Measurements from ENCODE around the gene LAMP5.

Gene LAMP5

DNA sequence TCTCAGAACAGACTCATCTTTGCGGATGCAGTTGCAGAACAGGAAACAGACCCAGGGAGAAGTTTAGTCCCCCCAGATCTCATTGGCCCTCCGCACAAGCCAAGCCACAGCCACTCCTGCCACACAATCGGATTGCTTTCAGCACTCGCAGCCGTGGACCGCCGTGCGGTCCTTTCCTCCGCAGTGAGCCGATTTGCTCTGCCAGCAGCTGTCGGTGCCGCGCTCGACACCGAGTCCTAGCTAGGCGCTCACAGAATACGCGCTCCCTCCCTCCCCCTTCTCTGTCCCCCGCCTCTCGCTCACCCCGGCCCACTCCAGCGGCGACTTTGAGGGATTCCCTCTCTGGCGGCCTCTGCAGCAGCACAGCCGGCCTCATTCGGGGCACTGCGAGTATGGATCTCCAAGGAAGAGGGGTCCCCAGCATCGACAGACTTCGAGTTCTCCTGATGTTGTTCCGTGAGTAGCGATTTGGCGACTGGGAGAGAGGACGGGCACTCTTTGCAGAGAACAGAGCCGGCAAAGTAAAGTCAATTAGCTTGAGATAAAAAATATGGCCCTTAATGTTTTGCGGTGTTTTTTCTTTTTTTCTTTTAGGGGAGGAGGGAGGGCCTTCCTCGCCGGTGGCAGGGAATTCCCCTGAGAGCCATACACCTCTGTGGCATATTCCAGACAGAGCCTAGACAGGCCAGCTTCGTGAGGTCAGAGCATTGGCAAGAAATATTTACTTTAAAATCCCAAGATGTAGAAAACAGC is at the start of gene LAMP5:
TSS of gene LAMP5 (plus strand) at position 130 of the 753 bp plus-strand sequence. CDS start at position 393, 263 bp downstream.
- Histone ChIP-seq H3K36me3 (ENCODE audit: insufficient read depth, low read depth, low read length) (no peaks in the 10 kb centered on the region), H3K27me3 (ENCODE audit: insufficient read depth, low read length) (peaks cover 100% of the 10 kb centered on the region), H3K9ac (ENCODE audit: low read depth, low read length) (peak within 1 kb of the TSS; percentile 25; the same call in 1 of the 2 replicates), H3K27ac (ENCODE audit: low read length) (no peak within 1 kb of the TSS), H3K9me3 (ENCODE audit: insufficient read depth, low read depth, low read length) (no peaks in the 10 kb centered on the region), H3K4me1 (ENCODE audit: insufficient read depth, low read length) (peaks cover 34% of the 10 kb centered on the region), H3K4me3 (ENCODE audit: low read length) (peak within 1 kb of the TSS; percentile 60)

DNA sequence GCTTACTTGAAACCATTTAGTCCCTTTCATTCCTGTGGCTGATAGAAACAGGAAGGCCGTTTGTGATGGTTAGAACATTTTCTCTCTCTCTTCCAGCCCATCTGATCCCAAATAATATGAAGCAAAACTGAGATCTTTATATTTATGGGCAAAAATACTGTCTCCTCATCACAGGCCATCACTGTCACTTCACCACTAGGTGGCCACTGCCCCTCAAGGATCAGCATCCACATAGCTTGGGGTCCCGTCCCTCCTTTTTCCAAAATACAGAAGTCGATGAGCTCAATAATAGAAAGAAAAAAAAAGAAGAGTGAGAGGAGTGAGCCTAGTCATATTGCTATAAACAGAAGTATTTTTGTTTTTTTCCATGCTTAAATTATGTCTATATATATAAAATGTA is 46.4 kb upstream of the LAMP5 start:
- Histone ChIP-seq H3K9me3 (ENCODE audit: insufficient read depth, low read depth, low read length) (no peaks in the 10 kb centered on the region), H3K27me3 (ENCODE audit: insufficient read depth, low read length) (no peaks in the 10 kb centered on the region), H3K27ac (ENCODE audit: low read length) (no peak overlapping the region), H3K9ac (ENCODE audit: low read depth, low read length) (no peak overlapping the region), H3K36me3 (ENCODE audit: insufficient read depth, low read depth, low read length) (no peaks in the 10 kb centered on the region), H3K4me3 (ENCODE audit: low read length) (no peak overlapping the region), H3K4me1 (ENCODE audit: insufficient read depth, low read length) (no peaks in the 10 kb centered on the region)

- no peaks in the 10 kb centered on the region for H3K4me1 ChIP-seq (ENCODE audit: insufficient read depth, low read length)
- H3K4me3 ChIP-seq (ENCODE audit: low read length), result no peak overlapping the region
- H3K36me3 ChIP-seq (ENCODE audit: insufficient read depth, low read depth, low read length), result no peaks in the 10 kb centered on the region
- H3K9me3 ChIP-seq (ENCODE audit: insufficient read depth, low read depth, low read length), result no peaks in the 10 kb centered on the region
- no peak overlapping the region for H3K27ac ChIP-seq (ENCODE audit: low read length)
- H3K9ac ChIP-seq (ENCODE audit: low read depth, low read length), result no peak overlapping the region
- no peaks in the 10 kb centered on the region for H3K27me3 ChIP-seq (ENCODE audit: insufficient read depth, low read length)
Observed at GRCh38 chr20:9474835-9475415, 39.5 kb upstream of the LAMP5 start.

DNA sequence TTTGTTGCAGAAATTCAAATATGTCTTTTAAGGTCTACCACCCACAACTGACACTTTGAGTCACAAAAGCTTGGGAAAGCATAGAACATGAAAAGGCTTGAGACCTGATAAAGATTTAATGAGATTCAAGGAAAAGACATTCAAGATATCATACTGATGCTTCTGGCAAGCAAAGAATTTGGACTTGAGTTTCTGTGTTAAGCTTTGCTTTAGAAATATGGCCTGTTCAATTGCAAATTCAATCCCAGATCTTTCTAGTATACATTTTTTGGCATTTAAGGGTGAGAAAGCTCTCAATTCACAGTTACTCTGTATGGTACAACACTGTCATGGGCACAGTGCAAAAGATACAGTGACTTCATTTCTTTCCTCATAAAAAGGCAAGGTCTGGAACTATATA is 38.9 kb upstream of the LAMP5 start:
- no peak overlapping the region for H3K27ac ChIP-seq (ENCODE audit: low read length)
- no peak overlapping the region for H3K4me3 ChIP-seq (ENCODE audit: low read length)
- no peaks in the 10 kb centered on the region for H3K4me1 ChIP-seq (ENCODE audit: insufficient read depth, low read length)
- no peaks in the 10 kb centered on the region for H3K36me3 ChIP-seq (ENCODE audit: insufficient read depth, low read depth, low read length)
- H3K9me3 ChIP-seq (ENCODE audit: insufficient read depth, low read depth, low read length), result no peaks in the 10 kb centered on the region
- H3K9ac ChIP-seq (ENCODE audit: low read depth, low read length), result no peak overlapping the region
- H3K27me3 ChIP-seq (ENCODE audit: insufficient read depth, low read length), result no peaks in the 10 kb centered on the region

- no peaks in the 10 kb centered on the region for H3K4me1 ChIP-seq (ENCODE audit: insufficient read depth, low read length)
- H3K27me3 ChIP-seq (ENCODE audit: insufficient read depth, low read length), result no peaks in the 10 kb centered on the region
Observed at GRCh38 chr20:9476174-9476573, 38.2 kb upstream of the LAMP5 start.

DNA sequence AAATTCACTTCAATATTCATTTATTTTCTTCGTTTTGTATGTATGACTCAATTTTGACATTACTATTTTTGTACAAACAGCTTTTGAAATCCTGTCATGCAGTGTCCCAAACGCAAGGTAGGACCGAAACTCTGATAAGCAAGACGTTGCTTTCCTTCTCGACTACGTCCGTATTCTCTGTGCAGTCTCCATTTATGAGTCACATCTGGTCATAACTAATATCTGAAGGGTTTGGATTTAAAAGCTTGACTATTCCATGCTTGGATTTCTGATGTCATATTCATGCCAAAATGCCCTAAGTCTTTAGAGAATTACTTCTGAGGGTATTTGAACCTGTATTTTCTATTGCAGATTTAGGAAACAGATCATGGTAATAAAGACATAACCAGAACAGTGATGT is 37.8 kb upstream of the LAMP5 start:
- H3K9ac ChIP-seq (ENCODE audit: low read depth, low read length), result no peak overlapping the region
- no peaks in the 10 kb centered on the region for H3K36me3 ChIP-seq (ENCODE audit: insufficient read depth, low read depth, low read length)
- H3K27ac ChIP-seq (ENCODE audit: low read length), result no peak overlapping the region
- H3K4me1 ChIP-seq (ENCODE audit: insufficient read depth, low read length), result no peaks in the 10 kb centered on the region
- no peaks in the 10 kb centered on the region for H3K27me3 ChIP-seq (ENCODE audit: insufficient read depth, low read length)
- no peak overlapping the region for H3K4me3 ChIP-seq (ENCODE audit: low read length)
- H3K9me3 ChIP-seq (ENCODE audit: insufficient read depth, low read depth, low read length), result no peaks in the 10 kb centered on the region

More at GRCh38 chr20:9476174-9476573, 38.2 kb upstream of the LAMP5 start:
- Histone ChIP-seq H3K36me3 (ENCODE audit: insufficient read depth, low read depth, low read length) (no peaks in the 10 kb centered on the region), H3K27ac (ENCODE audit: low read length) (no peak overlapping the region), H3K9me3 (ENCODE audit: insufficient read depth, low read depth, low read length) (no peaks in the 10 kb centered on the region), H3K9ac (ENCODE audit: low read depth, low read length) (no peak overlapping the region), H3K4me3 (ENCODE audit: low read length) (no peak overlapping the region)

DNA sequence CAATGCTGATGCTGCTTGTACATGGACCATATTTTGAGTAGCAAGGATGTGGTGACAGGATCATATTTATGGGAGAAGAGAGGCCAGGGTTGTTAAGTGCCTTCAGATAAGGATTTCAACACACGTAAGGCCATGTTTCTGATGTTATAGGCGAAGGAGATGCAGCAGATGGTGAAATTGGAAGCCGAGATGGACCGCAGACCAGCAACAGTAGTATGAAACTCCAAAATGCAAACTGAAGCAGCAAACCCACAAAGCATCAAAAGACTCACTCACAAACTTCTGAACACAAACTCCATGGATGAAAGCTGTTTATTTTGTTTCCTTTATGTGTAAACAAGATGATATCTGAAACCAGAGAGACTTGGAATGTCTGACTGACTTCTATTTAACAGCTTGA is 35.6 kb upstream of the LAMP5 start:
- Histone ChIP-seq H3K9me3 (ENCODE audit: insufficient read depth, low read depth, low read length) (no peaks in the 10 kb centered on the region), H3K27ac (ENCODE audit: low read length) (no peak overlapping the region), H3K4me3 (ENCODE audit: low read length) (no peak overlapping the region), H3K36me3 (ENCODE audit: insufficient read depth, low read depth, low read length) (no peaks in the 10 kb centered on the region), H3K4me1 (ENCODE audit: insufficient read depth, low read length) (no peaks in the 10 kb centered on the region), H3K27me3 (ENCODE audit: insufficient read depth, low read length) (no peaks in the 10 kb centered on the region), H3K9ac (ENCODE audit: low read depth, low read length) (no peak overlapping the region)

- no peak overlapping the region for H3K4me3 ChIP-seq (ENCODE audit: low read length)
- no peaks in the 10 kb centered on the region for H3K9me3 ChIP-seq (ENCODE audit: insufficient read depth, low read depth, low read length)
- H3K36me3 ChIP-seq (ENCODE audit: insufficient read depth, low read depth, low read length), result no peaks in the 10 kb centered on the region
- no peaks in the 10 kb centered on the region for H3K4me1 ChIP-seq (ENCODE audit: insufficient read depth, low read length)
- H3K27ac ChIP-seq (ENCODE audit: low read length), result no peak overlapping the region
- no peaks in the 10 kb centered on the region for H3K27me3 ChIP-seq (ENCODE audit: insufficient read depth, low read length)
- no peak overlapping the region for H3K9ac ChIP-seq (ENCODE audit: low read depth, low read length)
Observed at GRCh38 chr20:9480066-9480465, 34.3 kb upstream of the LAMP5 start.

DNA sequence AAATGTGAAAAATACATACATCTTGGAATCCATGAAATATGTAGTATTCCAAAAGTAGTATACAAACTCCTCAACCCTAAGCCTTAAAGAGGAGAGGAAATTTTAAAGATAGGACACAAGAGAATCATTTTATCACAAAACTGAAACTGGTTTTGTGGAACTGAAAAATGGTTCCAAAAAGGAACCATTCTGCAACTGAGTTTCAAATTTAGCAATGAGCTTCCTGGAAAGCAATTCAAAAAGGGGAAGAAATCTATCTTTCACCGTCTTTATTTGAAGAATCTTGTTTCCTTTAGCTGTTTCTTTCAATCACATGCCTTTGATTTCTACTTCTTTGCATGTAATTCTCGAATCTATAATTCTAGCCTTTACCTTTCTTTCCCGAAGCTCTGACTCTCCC is 32.2 kb upstream of the LAMP5 start:
- Histone ChIP-seq H3K9me3 (ENCODE audit: insufficient read depth, low read depth, low read length) (no peaks in the 10 kb centered on the region), H3K36me3 (ENCODE audit: insufficient read depth, low read depth, low read length) (no peaks in the 10 kb centered on the region), H3K9ac (ENCODE audit: low read depth, low read length) (no peak overlapping the region), H3K27ac (ENCODE audit: low read length) (no peak overlapping the region), H3K27me3 (ENCODE audit: insufficient read depth, low read length) (no peaks in the 10 kb centered on the region), H3K4me3 (ENCODE audit: low read length) (no peak overlapping the region), H3K4me1 (ENCODE audit: insufficient read depth, low read length) (no peaks in the 10 kb centered on the region)

GRCh38 chr20:9483131-9483530 is 31.3 kb upstream of the LAMP5 start:
- H3K9me3 ChIP-seq (ENCODE audit: insufficient read depth, low read depth, low read length), result no peaks in the 10 kb centered on the region
- no peak overlapping the region for H3K9ac ChIP-seq (ENCODE audit: low read depth, low read length)
- no peak overlapping the region for H3K4me3 ChIP-seq (ENCODE audit: low read length)
- no peaks in the 10 kb centered on the region for H3K27me3 ChIP-seq (ENCODE audit: insufficient read depth, low read length)
- H3K4me1 ChIP-seq (ENCODE audit: insufficient read depth, low read length), result no peaks in the 10 kb centered on the region
- H3K27ac ChIP-seq (ENCODE audit: low read length), result no peak overlapping the region
- H3K36me3 ChIP-seq (ENCODE audit: insufficient read depth, low read depth, low read length), result no peaks in the 10 kb centered on the region

DNA sequence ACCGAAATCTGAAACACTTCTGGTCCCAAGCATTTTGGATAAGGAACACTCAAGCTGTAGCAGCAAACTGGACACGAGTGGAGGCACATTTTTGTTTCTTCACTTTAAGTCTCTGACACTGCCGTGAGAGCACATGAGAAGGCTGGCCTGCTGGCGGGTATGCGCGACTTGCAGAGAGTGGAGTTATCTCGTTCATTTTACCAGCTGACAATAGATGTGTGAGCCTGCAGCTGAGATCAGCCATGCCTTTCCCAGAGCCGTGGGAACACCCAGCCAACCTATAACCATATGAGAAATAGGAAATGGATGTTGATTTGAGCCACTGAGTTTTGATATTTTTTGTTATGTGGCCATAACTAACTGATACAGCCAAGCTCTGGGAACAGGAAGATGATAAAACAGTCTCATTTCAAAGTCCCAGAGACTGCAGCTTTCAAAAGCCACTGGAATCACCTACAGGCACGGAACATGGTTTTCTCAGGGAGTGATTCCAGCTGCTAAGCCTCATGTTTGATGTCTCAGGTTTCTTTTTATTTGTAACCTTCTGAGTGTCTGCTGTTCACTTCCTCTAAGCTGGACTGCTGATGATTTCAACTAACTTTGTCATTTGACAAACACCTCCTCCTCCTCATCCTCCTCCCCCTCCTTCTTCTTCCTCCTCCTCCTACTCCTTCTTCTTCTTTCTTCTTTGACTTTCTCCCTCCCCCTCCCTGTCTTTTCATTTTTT is 28.6 kb upstream of the LAMP5 start:
- H3K27ac ChIP-seq (ENCODE audit: low read length), result no peak overlapping the region
- no peaks in the 10 kb centered on the region for H3K36me3 ChIP-seq (ENCODE audit: insufficient read depth, low read depth, low read length)
- H3K9ac ChIP-seq (ENCODE audit: low read depth, low read length), result no peak overlapping the region
- H3K4me3 ChIP-seq (ENCODE audit: low read length), result no peak overlapping the region
- H3K27me3 ChIP-seq (ENCODE audit: insufficient read depth, low read length), result no peaks in the 10 kb centered on the region
- H3K4me1 ChIP-seq (ENCODE audit: insufficient read depth, low read length), result no peaks in the 10 kb centered on the region
- no peaks in the 10 kb centered on the region for H3K9me3 ChIP-seq (ENCODE audit: insufficient read depth, low read depth, low read length)

DNA sequence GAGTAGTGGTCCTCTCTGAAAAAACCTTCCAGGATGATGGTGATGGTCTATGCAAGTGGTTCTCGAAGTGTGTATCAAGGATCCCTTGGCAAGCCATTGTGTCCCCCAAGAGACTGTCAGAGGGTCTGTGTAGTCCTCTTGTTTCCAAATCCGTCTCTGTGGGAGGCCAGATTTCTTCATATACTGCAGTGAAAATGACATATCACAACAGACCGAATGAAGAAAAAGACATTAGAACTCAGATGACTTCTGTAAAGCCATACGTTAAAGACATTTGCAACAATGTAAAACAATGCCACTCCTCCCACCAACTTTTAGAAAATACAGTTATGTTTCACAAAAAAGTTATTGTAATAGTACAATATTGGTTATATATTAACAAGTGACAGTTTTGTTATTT is 27.2 kb upstream of the LAMP5 start:
- no peak overlapping the region for H3K27ac ChIP-seq (ENCODE audit: low read length)
- no peaks in the 10 kb centered on the region for H3K27me3 ChIP-seq (ENCODE audit: insufficient read depth, low read length)
- H3K9ac ChIP-seq (ENCODE audit: low read depth, low read length), result no peak overlapping the region
- no peaks in the 10 kb centered on the region for H3K4me1 ChIP-seq (ENCODE audit: insufficient read depth, low read length)
- H3K36me3 ChIP-seq (ENCODE audit: insufficient read depth, low read depth, low read length), result no peaks in the 10 kb centered on the region
- no peaks in the 10 kb centered on the region for H3K9me3 ChIP-seq (ENCODE audit: insufficient read depth, low read depth, low read length)
- H3K4me3 ChIP-seq (ENCODE audit: low read length), result no peak overlapping the region

Measured in iPS-20b (cell line).